BJ (cell line): ENCODE results near the gene SLC17A3. TPM values are rescaled to one million over a fixed set of nuclear protein-coding genes. Genes with fewer than 3 reads are reported as not detected.

Experiments used
- CTCF ChIA-PET: fragments of 350-600 bp; formaldehyde crosslinking; extraction: SDS; loops from one replicate; lab custom pipeline; 2021; ENCODE audit warnings: antibody characterized with exemption, inconsistent platforms; lab: Yijun Ruan, JAX
- POLR2A ChIA-PET: fragments of 300-600 bp; sonication (Branson Sonifier 250); formaldehyde crosslinking; extraction: SDS; loops from one replicate; lab custom pipeline; 2021; ENCODE audit warnings: antibody characterized with exemption; lab: Charles Lee
- DNase-seq: peaks from one replicate; pipeline ENCODE4 v3.0.0-alpha.2; 2011; ENCODE audit warnings: low read depth
- H3K27me3 ChIP-seq: 2 replicates; pipeline ENCODE4 v1.6.0; 2011; ENCODE audit warnings: low read length; ENCODE audit not compliant: control insufficient read depth, insufficient read depth
- H3K36me3 ChIP-seq: 2 replicates; pipeline ENCODE4 v1.5.1; 2011; ENCODE audit warnings: low read length; ENCODE audit not compliant: control insufficient read depth, insufficient read depth
- H3K4me3 ChIP-seq: 2 replicates; pipeline ENCODE4 v1.5.1; 2011; ENCODE audit warnings: low read depth, mild to moderate bottlenecking, control low read depth, low read length
- polyA plus RNA-seq: library from polyadenylated mRNA; depleted of rRNA; stranded (reverse); fragments of >200 nt; gene quantifications from 2 replicates; pipeline ENCODE4 v1.2.3, GENCODE V29; 2011
- TF ChIP-seq, protein P1 (sequence below): IDR thresholded peaks from 2 replicates; pipeline ENCODE4 v1.5.1; 2011; ENCODE audit warnings: low read depth, mild to moderate bottlenecking, control low read depth, inconsistent platforms, low read length, moderate library complexity; ENCODE audit not compliant: insufficient read depth

The SLC17A3 gene
- polyA plus RNA-seq, 1 experiment = not detected

- POLR2A ChIA-PET = no interaction called here
- DNase-seq = no peak
- no peaks in the 10 kb centered on the region for H3K27me3 ChIP-seq
- TF ChIP-seq, protein P1, sequence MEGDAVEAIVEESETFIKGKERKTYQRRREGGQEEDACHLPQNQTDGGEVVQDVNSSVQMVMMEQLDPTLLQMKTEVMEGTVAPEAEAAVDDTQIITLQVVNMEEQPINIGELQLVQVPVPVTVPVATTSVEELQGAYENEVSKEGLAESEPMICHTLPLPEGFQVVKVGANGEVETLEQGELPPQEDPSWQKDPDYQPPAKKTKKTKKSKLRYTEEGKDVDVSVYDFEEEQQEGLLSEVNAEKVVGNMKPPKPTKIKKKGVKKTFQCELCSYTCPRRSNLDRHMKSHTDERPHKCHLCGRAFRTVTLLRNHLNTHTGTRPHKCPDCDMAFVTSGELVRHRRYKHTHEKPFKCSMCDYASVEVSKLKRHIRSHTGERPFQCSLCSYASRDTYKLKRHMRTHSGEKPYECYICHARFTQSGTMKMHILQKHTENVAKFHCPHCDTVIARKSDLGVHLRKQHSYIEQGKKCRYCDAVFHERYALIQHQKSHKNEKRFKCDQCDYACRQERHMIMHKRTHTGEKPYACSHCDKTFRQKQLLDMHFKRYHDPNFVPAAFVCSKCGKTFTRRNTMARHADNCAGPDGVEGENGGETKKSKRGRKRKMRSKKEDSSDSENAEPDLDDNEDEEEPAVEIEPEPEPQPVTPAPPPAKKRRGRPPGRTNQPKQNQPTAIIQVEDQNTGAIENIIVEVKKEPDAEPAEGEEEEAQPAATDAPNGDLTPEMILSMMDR = no peak
- CTCF ChIA-PET = no interaction called here
- no peak overlapping the region for H3K4me3 ChIP-seq
- H3K36me3 ChIP-seq = no peaks in the 10 kb centered on the region
Measured at GRCh38 chr6:25874822-25875562, 949 bp upstream of the SLC17A3 start.

- Histone ChIP-seq H3K27me3 (no peaks in the 10 kb centered on the region), H3K36me3 (no peaks in the 10 kb centered on the region), H3K4me3 (no peak overlapping the region)
- CTCF ChIA-PET = no interaction called here
- POLR2A ChIA-PET = no interaction called here
- no peak for DNase-seq
- TF ChIP-seq, protein P1 = no peak
Measured at GRCh38 chr6:25872814-25873213, 1.2 kb downstream of the SLC17A3 start.

- Histone ChIP-seq H3K27me3 (no peaks in the 10 kb centered on the region), H3K4me3 (no peak overlapping the region), H3K36me3 (no peaks in the 10 kb centered on the region)
- TF ChIP-seq, protein P1 = no peak
- POLR2A ChIA-PET = no interaction called here
- DNase-seq = no peak
- CTCF ChIA-PET = interaction anchor here (0.9 kb wide), 1 partner anchor 53 kb away, joined by 3 read pairs; no protein-coding TSS in a partner anchor
Measured at GRCh38 chr6:25869840-25870239, 4.2 kb downstream of the SLC17A3 start.

DNA sequence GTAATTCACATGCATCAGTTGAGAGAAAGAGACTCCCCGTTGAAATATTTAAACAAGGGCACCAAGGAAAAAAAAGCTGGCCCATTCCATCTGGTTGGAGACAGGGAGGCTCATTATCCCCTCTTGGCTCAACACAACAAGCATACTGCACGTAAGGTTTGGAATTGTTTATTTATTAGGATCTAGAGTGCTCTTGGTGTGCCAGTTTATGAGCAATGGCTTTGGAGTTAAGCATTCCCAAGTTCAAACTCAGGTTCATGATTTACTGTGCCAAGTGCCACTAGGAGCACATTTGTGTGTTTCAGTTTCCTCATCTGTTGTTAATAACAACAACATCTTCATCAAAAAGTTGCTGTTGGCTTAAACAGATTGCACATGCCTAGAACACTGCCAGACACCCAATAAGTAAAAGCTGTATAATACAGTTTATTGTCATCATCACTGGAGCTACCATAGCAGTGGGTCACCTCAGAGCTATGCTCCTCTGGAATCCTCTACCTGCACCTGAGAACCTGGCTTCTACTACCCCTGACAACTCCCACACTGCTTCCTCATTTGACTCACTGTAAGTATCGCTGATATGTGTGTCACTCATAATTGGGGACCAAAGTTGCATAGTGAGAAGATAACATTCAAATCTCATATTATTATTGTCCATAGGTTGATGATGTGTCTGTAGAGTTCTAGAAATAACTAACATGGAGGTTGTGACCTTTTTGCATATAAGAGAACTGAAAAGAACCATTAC lies 5.4 kb downstream of the SLC17A3 start:
- POLR2A ChIA-PET = no interaction called here
- DNase-seq = no peak
- H3K36me3 ChIP-seq = no peaks in the 10 kb centered on the region
- H3K4me3 ChIP-seq = no peak overlapping the region
- H3K27me3 ChIP-seq = no peaks in the 10 kb centered on the region
- CTCF ChIA-PET = interaction anchor here (0.6 kb wide), 1 partner anchor 26 kb away, joined by 3 read pairs; no protein-coding TSS in a partner anchor
- TF ChIP-seq, protein P1 = no peak

GRCh38 chr6:25866011-25866410 lies 8.0 kb downstream of the SLC17A3 start:
- no peaks in the 10 kb centered on the region for H3K36me3 ChIP-seq
- no peak for DNase-seq
- ChIA-PET POLR2A (no interaction called here), CTCF (no interaction called here)
- no peaks in the 10 kb centered on the region for H3K27me3 ChIP-seq
- H3K4me3 ChIP-seq = no peak overlapping the region
- TF ChIP-seq, protein P1 = no peak
